ENCODE measurements around the gene EPHA8. TPM values are rescaled to one million over a fixed set of nuclear protein-coding genes. Genes with fewer than 3 reads are reported as not detected.

Gene EPHA8
- total RNA-seq, 1 experiment from 2014 or later, result not detected

DNA sequence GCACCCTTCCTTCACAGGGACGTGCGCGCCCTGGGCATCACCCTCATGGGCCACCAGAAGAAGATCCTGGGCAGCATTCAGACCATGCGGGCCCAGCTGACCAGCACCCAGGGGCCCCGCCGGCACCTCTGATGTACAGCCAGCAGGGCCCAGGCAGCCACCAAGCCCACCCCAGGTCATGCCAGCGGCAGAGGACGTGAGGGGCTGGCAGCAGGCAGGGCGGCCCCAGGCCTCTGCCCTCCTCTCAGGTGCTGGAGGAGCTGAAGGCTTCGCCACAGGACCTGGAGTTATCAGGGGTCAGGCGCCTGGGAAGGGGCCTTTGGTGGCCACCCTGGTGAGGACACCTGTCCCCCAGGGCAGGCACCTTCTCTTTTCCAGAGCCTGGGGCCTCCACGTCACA is 38.3 kb downstream of the EPHA8 start:
- Mint-ChIP-seq H3K27ac (ENCODE audit: unreplicated experiment) (no peak overlapping the region), H3K4me3 (ENCODE audit: unreplicated experiment) (no peak overlapping the region), H3K36me3 (ENCODE audit: insufficient read depth, unreplicated experiment) (no peaks in the 10 kb centered on the region), H3K27me3 (ENCODE audit: insufficient read depth, unreplicated experiment) (peaks cover 35% of the 10 kb centered on the region), H3K9me3 (ENCODE audit: unreplicated experiment) (no peaks in the 10 kb centered on the region), H3K4me1 (ENCODE audit: low read depth, unreplicated experiment) (no peaks in the 10 kb centered on the region)
- BruUV-seq (replicated peaks), result no TSS peak
- H3K36me3 ChIP-seq (ENCODE audit: control insufficient read depth, insufficient read depth, low read length), result no peaks in the 10 kb centered on the region
- no peaks in the 10 kb centered on the region for H3K27me3 ChIP-seq (replicated peaks; ENCODE audit: control insufficient read depth, insufficient read depth, low read length)
- DNase-seq, result no peak
- no peak overlapping the region for H3K4me3 ChIP-seq (ENCODE audit: low read depth, low read length)
- intact Hi-C loops (cut with micrococcal nuclease; ENCODE audit: unreplicated experiment), result no loop called here
- no peaks in the 10 kb centered on the region for H3K9me3 ChIP-seq
- POLR2A ChIA-PET, result no interaction called here
- TF ChIP-seq, protein P1, sequence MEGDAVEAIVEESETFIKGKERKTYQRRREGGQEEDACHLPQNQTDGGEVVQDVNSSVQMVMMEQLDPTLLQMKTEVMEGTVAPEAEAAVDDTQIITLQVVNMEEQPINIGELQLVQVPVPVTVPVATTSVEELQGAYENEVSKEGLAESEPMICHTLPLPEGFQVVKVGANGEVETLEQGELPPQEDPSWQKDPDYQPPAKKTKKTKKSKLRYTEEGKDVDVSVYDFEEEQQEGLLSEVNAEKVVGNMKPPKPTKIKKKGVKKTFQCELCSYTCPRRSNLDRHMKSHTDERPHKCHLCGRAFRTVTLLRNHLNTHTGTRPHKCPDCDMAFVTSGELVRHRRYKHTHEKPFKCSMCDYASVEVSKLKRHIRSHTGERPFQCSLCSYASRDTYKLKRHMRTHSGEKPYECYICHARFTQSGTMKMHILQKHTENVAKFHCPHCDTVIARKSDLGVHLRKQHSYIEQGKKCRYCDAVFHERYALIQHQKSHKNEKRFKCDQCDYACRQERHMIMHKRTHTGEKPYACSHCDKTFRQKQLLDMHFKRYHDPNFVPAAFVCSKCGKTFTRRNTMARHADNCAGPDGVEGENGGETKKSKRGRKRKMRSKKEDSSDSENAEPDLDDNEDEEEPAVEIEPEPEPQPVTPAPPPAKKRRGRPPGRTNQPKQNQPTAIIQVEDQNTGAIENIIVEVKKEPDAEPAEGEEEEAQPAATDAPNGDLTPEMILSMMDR (IDR thresholded peaks at IDR 0.05; ENCODE audit: insufficient read depth in 1 of 2, low read depth in 1 of 2, low read length in 1 of 2, severe bottlenecking in 1 of 2, unreplicated experiment in 1 of 2), result no peak
- CTCF ChIA-PET, result no interaction called here
- H3K4me1 ChIP-seq, result no peaks in the 10 kb centered on the region

DNA sequence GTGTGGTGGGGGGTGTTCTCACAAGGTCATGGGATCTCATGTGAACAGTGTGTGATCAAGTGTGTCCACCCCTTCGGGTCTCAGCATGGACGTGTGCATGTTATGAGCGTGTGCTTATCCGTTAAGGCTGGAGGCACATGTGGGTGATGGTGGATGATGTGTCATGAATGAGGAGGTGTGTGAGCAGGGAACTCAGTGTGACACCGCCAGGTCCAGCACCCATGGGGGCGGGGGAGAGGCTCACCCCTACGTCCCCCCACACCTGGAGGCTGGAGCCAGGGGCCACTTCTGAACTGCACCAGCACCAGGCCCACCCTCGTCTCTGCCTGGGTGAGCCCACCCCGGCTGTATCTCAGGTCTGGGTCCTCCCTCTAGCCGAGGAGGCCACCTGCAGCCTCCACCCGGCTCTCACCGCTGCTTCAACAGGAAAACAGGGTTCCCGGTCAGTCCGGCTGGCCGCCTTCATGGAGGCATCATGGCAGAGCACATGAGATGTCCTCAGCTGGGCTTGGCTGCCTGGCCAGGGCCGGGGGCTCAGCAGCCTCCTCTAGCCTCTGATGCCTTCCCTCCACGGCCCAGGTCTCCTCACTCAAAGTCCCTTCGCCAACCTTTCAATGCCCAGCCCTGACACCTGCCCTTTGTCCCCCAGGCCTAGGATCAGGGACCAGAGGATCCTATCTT is 38.9 kb downstream of the EPHA8 start:
- Mint-ChIP-seq H3K27ac (ENCODE audit: unreplicated experiment) (no peak overlapping the region), H3K36me3 (ENCODE audit: insufficient read depth, unreplicated experiment) (no peaks in the 10 kb centered on the region), H3K9me3 (ENCODE audit: unreplicated experiment) (no peaks in the 10 kb centered on the region), H3K4me3 (ENCODE audit: unreplicated experiment) (no peak overlapping the region), H3K4me1 (ENCODE audit: low read depth, unreplicated experiment) (no peaks in the 10 kb centered on the region), H3K27me3 (ENCODE audit: insufficient read depth, unreplicated experiment) (peaks cover 35% of the 10 kb centered on the region)
- BruUV-seq (replicated peaks), result no TSS peak
- TF ChIP-seq, protein P1 (IDR thresholded peaks at IDR 0.05; ENCODE audit: insufficient read depth in 1 of 2, low read depth in 1 of 2, low read length in 1 of 2, severe bottlenecking in 1 of 2, unreplicated experiment in 1 of 2), result no peak
- H3K4me3 ChIP-seq (ENCODE audit: low read depth, low read length), result no peak overlapping the region
- H3K27me3 ChIP-seq (replicated peaks; ENCODE audit: control insufficient read depth, insufficient read depth, low read length), result no peaks in the 10 kb centered on the region
- no peaks in the 10 kb centered on the region for H3K9me3 ChIP-seq
- ChIA-PET POLR2A (no interaction called here), CTCF (no interaction called here)
- DNase-seq, result no peak
- H3K4me1 ChIP-seq, result no peaks in the 10 kb centered on the region
- intact Hi-C loops (cut with micrococcal nuclease; ENCODE audit: unreplicated experiment), result no loop called here
- H3K36me3 ChIP-seq (ENCODE audit: control insufficient read depth, insufficient read depth, low read length), result no peaks in the 10 kb centered on the region

DNA sequence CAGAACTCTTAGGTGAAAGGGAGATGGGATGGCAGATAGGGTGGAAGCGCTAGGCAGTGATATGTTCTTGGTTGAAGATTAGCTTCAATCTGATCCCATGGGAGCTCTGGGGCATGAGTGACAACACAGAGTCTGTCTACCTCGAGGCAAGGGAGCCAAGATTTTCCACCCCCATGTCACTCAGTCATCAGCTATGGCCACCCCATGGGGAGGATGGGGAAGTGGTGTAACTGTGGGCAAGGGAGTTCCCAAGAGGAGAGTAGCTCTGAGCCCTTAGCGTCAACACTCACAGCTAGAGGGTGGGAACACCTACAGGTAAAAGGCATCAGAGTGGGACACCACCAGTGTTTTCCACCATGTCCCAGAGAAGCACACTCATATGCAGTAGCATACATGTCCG is 42.9 kb downstream of the EPHA8 start:
- Histone ChIP-seq H3K9me3 (no peaks in the 10 kb centered on the region), H3K4me1 (no peaks in the 10 kb centered on the region), H3K27me3 (replicated peaks; ENCODE audit: control insufficient read depth, insufficient read depth, low read length) (no peaks in the 10 kb centered on the region; the same call in 1 of the 2 replicates), H3K36me3 (ENCODE audit: control insufficient read depth, insufficient read depth, low read length) (no peaks in the 10 kb centered on the region), H3K4me3 (ENCODE audit: low read depth, low read length) (no peak overlapping the region)
- Mint-ChIP-seq H3K36me3 (ENCODE audit: insufficient read depth, unreplicated experiment) (no peaks in the 10 kb centered on the region), H3K27me3 (ENCODE audit: insufficient read depth, unreplicated experiment) (peaks cover 40% of the 10 kb centered on the region), H3K9me3 (ENCODE audit: unreplicated experiment) (no peaks in the 10 kb centered on the region), H3K4me1 (ENCODE audit: low read depth, unreplicated experiment) (no peaks in the 10 kb centered on the region), H3K27ac (ENCODE audit: unreplicated experiment) (no peak overlapping the region), H3K4me3 (ENCODE audit: unreplicated experiment) (no peak overlapping the region)
- BruUV-seq (replicated peaks), result no TSS peak
- intact Hi-C loops (cut with micrococcal nuclease; ENCODE audit: unreplicated experiment), result no loop called here
- DNase-seq, result no peak
- CTCF ChIA-PET, result no interaction called here
- TF ChIP-seq, protein P1 (IDR thresholded peaks at IDR 0.05; ENCODE audit: insufficient read depth in 1 of 2, low read depth in 1 of 2, low read length in 1 of 2, severe bottlenecking in 1 of 2, unreplicated experiment in 1 of 2), result no peak
- POLR2A ChIA-PET, result no interaction called here

Data from Caco-2 (cell line).